Measurements from ENCODE around the gene SYK.

SYK gene

GRCh38 chr9:90802386-90802985, 867 bp downstream of the SYK start:
- H3K4me3 ChIP-seq (ENCODE audit: low read length): peak overlapping the region; percentile 78
- peak overlapping the region; percentile 90 for H3K9ac ChIP-seq (ENCODE audit: low read length)
- peaks cover 16% of the 10 kb centered on the region for H3K4me1 ChIP-seq (ENCODE audit: control insufficient read depth, insufficient read depth, low read length)
- no peaks in the 10 kb centered on the region for H3K36me3 ChIP-seq (ENCODE audit: control insufficient read depth, insufficient read depth, low read length)
- H3K27me3 ChIP-seq (ENCODE audit: control insufficient read depth, insufficient read depth, low read length): no peaks in the 10 kb centered on the region
- no peaks in the 10 kb centered on the region for H3K9me3 ChIP-seq (ENCODE audit: control insufficient read depth, low read length)

- H3K27me3 ChIP-seq (ENCODE audit: control insufficient read depth, insufficient read depth, low read length): no peaks in the 10 kb centered on the region
- H3K4me3 ChIP-seq (ENCODE audit: low read length): no peak overlapping the region
- H3K9me3 ChIP-seq (ENCODE audit: control insufficient read depth, low read length): no peaks in the 10 kb centered on the region
- peaks cover 16% of the 10 kb centered on the region for H3K4me1 ChIP-seq (ENCODE audit: control insufficient read depth, insufficient read depth, low read length)
- no peak overlapping the region for H3K9ac ChIP-seq (ENCODE audit: low read length)
- no peaks in the 10 kb centered on the region for H3K36me3 ChIP-seq (ENCODE audit: control insufficient read depth, insufficient read depth, low read length)
These were observed 2.4 kb downstream of the SYK start for GRCh38 chr9:90803860-90804593.

GRCh38 chr9:90805006-90805996, 3.7 kb downstream of the SYK start:
- no peak overlapping the region for H3K9ac ChIP-seq (ENCODE audit: low read length)
- H3K4me3 ChIP-seq (ENCODE audit: low read length): no peak overlapping the region
- H3K27me3 ChIP-seq (ENCODE audit: control insufficient read depth, insufficient read depth, low read length): no peaks in the 10 kb centered on the region
- peaks cover 20% of the 10 kb centered on the region for H3K4me1 ChIP-seq (ENCODE audit: control insufficient read depth, insufficient read depth, low read length)
- no peaks in the 10 kb centered on the region for H3K36me3 ChIP-seq (ENCODE audit: control insufficient read depth, insufficient read depth, low read length)
- H3K9me3 ChIP-seq (ENCODE audit: control insufficient read depth, low read length): no peaks in the 10 kb centered on the region

GRCh38 chr9:90807006-90807405, 5.4 kb downstream of the SYK start:
- H3K4me3 ChIP-seq (ENCODE audit: low read length): no peak overlapping the region
- H3K9ac ChIP-seq (ENCODE audit: low read length): no peak overlapping the region
- H3K27me3 ChIP-seq (ENCODE audit: control insufficient read depth, insufficient read depth, low read length): no peaks in the 10 kb centered on the region
- H3K36me3 ChIP-seq (ENCODE audit: control insufficient read depth, insufficient read depth, low read length): no peaks in the 10 kb centered on the region
- H3K9me3 ChIP-seq (ENCODE audit: control insufficient read depth, low read length): no peaks in the 10 kb centered on the region
- H3K4me1 ChIP-seq (ENCODE audit: control insufficient read depth, insufficient read depth, low read length): peaks cover 26% of the 10 kb centered on the region

- Histone ChIP-seq H3K36me3 (ENCODE audit: control insufficient read depth, insufficient read depth, low read length) (no peaks in the 10 kb centered on the region), H3K9ac (ENCODE audit: low read length) (no peak overlapping the region), H3K4me1 (ENCODE audit: control insufficient read depth, insufficient read depth, low read length) (peaks cover 25% of the 10 kb centered on the region), H3K9me3 (ENCODE audit: control insufficient read depth, low read length) (no peaks in the 10 kb centered on the region), H3K4me3 (ENCODE audit: low read length) (no peak overlapping the region), H3K27me3 (ENCODE audit: control insufficient read depth, insufficient read depth, low read length) (no peaks in the 10 kb centered on the region)
These were observed 6.8 kb downstream of the SYK start for GRCh38 chr9:90808398-90808797.

- Histone ChIP-seq H3K4me3 (ENCODE audit: low read length) (no peak overlapping the region), H3K36me3 (ENCODE audit: control insufficient read depth, insufficient read depth, low read length) (no peaks in the 10 kb centered on the region), H3K9ac (ENCODE audit: low read length) (no peak overlapping the region), H3K27me3 (ENCODE audit: control insufficient read depth, insufficient read depth, low read length) (no peaks in the 10 kb centered on the region), H3K4me1 (ENCODE audit: control insufficient read depth, insufficient read depth, low read length) (peaks cover 22% of the 10 kb centered on the region), H3K9me3 (ENCODE audit: control insufficient read depth, low read length) (no peaks in the 10 kb centered on the region)
These were observed 7.5 kb downstream of the SYK start for GRCh38 chr9:90808890-90809685.

- no peak overlapping the region for H3K9ac ChIP-seq (ENCODE audit: low read length)
- no peaks in the 10 kb centered on the region for H3K9me3 ChIP-seq (ENCODE audit: control insufficient read depth, low read length)
- no peak overlapping the region for H3K4me3 ChIP-seq (ENCODE audit: low read length)
- H3K27me3 ChIP-seq (ENCODE audit: control insufficient read depth, insufficient read depth, low read length): no peaks in the 10 kb centered on the region
- H3K36me3 ChIP-seq (ENCODE audit: control insufficient read depth, insufficient read depth, low read length): no peaks in the 10 kb centered on the region
- H3K4me1 ChIP-seq (ENCODE audit: control insufficient read depth, insufficient read depth, low read length): peaks cover 17% of the 10 kb centered on the region
These were observed 9.1 kb downstream of the SYK start for GRCh38 chr9:90810691-90811090.

GRCh38 chr9:90813046-90813445, 11.4 kb downstream of the SYK start:
- H3K27me3 ChIP-seq (ENCODE audit: control insufficient read depth, insufficient read depth, low read length): no peaks in the 10 kb centered on the region
- no peaks in the 10 kb centered on the region for H3K9me3 ChIP-seq (ENCODE audit: control insufficient read depth, low read length)
- H3K36me3 ChIP-seq (ENCODE audit: control insufficient read depth, insufficient read depth, low read length): no peaks in the 10 kb centered on the region
- H3K9ac ChIP-seq (ENCODE audit: low read length): no peak overlapping the region
- no peak overlapping the region for H3K4me3 ChIP-seq (ENCODE audit: low read length)
- H3K4me1 ChIP-seq (ENCODE audit: control insufficient read depth, insufficient read depth, low read length): peaks cover 10% of the 10 kb centered on the region

- H3K4me1 ChIP-seq (ENCODE audit: control insufficient read depth, insufficient read depth, low read length): peaks cover 15% of the 10 kb centered on the region
- no peaks in the 10 kb centered on the region for H3K36me3 ChIP-seq (ENCODE audit: control insufficient read depth, insufficient read depth, low read length)
- no peaks in the 10 kb centered on the region for H3K9me3 ChIP-seq (ENCODE audit: control insufficient read depth, low read length)
- H3K4me3 ChIP-seq (ENCODE audit: low read length): no peak overlapping the region
- no peak overlapping the region for H3K9ac ChIP-seq (ENCODE audit: low read length)
- no peaks in the 10 kb centered on the region for H3K27me3 ChIP-seq (ENCODE audit: control insufficient read depth, insufficient read depth, low read length)
These were observed 11.9 kb downstream of the SYK start for GRCh38 chr9:90813523-90813922.

GRCh38 chr9:90814355-90814754, 12.7 kb downstream of the SYK start:
- peaks cover 20% of the 10 kb centered on the region for H3K4me1 ChIP-seq (ENCODE audit: control insufficient read depth, insufficient read depth, low read length)
- no peak overlapping the region for H3K4me3 ChIP-seq (ENCODE audit: low read length)
- H3K9me3 ChIP-seq (ENCODE audit: control insufficient read depth, low read length): no peaks in the 10 kb centered on the region
- no peak overlapping the region for H3K9ac ChIP-seq (ENCODE audit: low read length)
- H3K27me3 ChIP-seq (ENCODE audit: control insufficient read depth, insufficient read depth, low read length): no peaks in the 10 kb centered on the region
- no peaks in the 10 kb centered on the region for H3K36me3 ChIP-seq (ENCODE audit: control insufficient read depth, insufficient read depth, low read length)

GRCh38 chr9:90815183-90815943, 13.7 kb downstream of the SYK start:
- Histone ChIP-seq H3K4me1 (ENCODE audit: control insufficient read depth, insufficient read depth, low read length) (peaks cover 15% of the 10 kb centered on the region), H3K9ac (ENCODE audit: low read length) (no peak overlapping the region), H3K9me3 (ENCODE audit: control insufficient read depth, low read length) (no peaks in the 10 kb centered on the region), H3K36me3 (ENCODE audit: control insufficient read depth, insufficient read depth, low read length) (no peaks in the 10 kb centered on the region), H3K27me3 (ENCODE audit: control insufficient read depth, insufficient read depth, low read length) (no peaks in the 10 kb centered on the region), H3K4me3 (ENCODE audit: low read length) (no peak overlapping the region)

All from mucosa of stomach (tissue), 1 donor.